ENCODE measurements around the gene GFRA1. TPM values are rescaled to one million over a fixed set of nuclear protein-coding genes. Genes with fewer than 3 reads are reported as not detected.

The GFRA1 gene
- total RNA-seq (0.88 and 0.95 TPM in 2 replicates), polyA plus RNA-seq (0.22 and 0.57 TPM in 2 replicates), polyA minus RNA-seq (0.10 and 0.23 TPM in 2 replicates), Bru-seq, nascent RNA (percentile 20 among the genes with signal in this experiment), BruChase-seq, experiment 1, labeled RNA remaining after a 6-hour chase (percentile 13 among the genes with signal in this experiment), BruChase-seq, experiment 2, labeled RNA remaining after a 2-hour chase (percentile 12 among the genes with signal in this experiment)
- 0.17 and 0.28 TPM in 2 replicates for polyA plus RNA-seq (2011; cell fraction: cytosol; rRNA removed)
- 0.10 and 0.25 TPM in 2 replicates for polyA plus RNA-seq (2011; cell fraction: nucleus; rRNA removed)
- not detected in 2 replicates for polyA plus RNA-seq (2012)
- polyA minus RNA-seq (2011; cell fraction: cytosol; rRNA and poly(A)+ RNA removed) = not detected
- polyA minus RNA-seq (2011; cell fraction: nucleus; rRNA and poly(A)+ RNA removed) = 0.14 and 0.38 TPM in 2 replicates
- long read RNA-seq = 0 reads

GRCh38 chr10:116272440-116273283 is at the start of gene GFRA1:
TSS of gene GFRA1 (minus strand) at chr10:116273206. CDS start at chr10:116272029, 1,177 bp downstream.
- peak within 1 kb of the TSS; percentile 34 for H2AFZ ChIP-seq (ENCODE audit: low read depth, low read length)
- H3K27me3 ChIP-seq (ENCODE audit: control insufficient read depth in 2 of 2, insufficient read depth in 2 of 2, low read length in 2 of 2) = peaks cover 47 to 64% of the 10 kb centered on the region in 2 experiments
- intact Hi-C loops (cut with micrococcal nuclease) = loop anchor here (5.0 kb wide), 3 partner anchors 320 to 470 kb away; no protein-coding TSS in a partner anchor
- no peaks in the 10 kb centered on the region for H3K79me2 ChIP-seq (ENCODE audit: control insufficient read depth, insufficient read depth, low read length)
- TF ChIP-seq GATA2 (IDR thresholded peaks at IDR 0.05; ENCODE audit: insufficient read depth, insufficient read length, low read depth, low read length) = no peak
- peak; percentile 87 for TF ChIP-seq EZH2 (IDR thresholded peaks at IDR 0.05; ENCODE audit: borderline replicate concordance, low read depth, low read length, severe bottlenecking)
- POLR2A ChIA-PET = no interaction called here
- H3K9me3 ChIP-seq (replicated peaks; ENCODE audit: control insufficient read depth, insufficient read depth, low read length) = no peaks in the 10 kb centered on the region
- no peaks in the 10 kb centered on the region for H3K9me1 ChIP-seq (replicated peaks; ENCODE audit: control insufficient read depth, extremely low read depth, insufficient read depth, low read length)
- no peak within 1 kb of the TSS for H3K27ac ChIP-seq (ENCODE audit: insufficient read depth, low read depth, low read length)
- dilution Hi-C loops (cut with MboI; ENCODE audit: extremely low pct_ligation_motif_present, low sequenced_read_pairs) = no loop called here
- no peaks in the 10 kb centered on the region for H4K20me1 ChIP-seq (replicated peaks; ENCODE audit: control insufficient read depth, extremely low read depth, insufficient read depth, low read length)
- CTCF ChIA-PET = interaction anchor here (1.0 to 3.5 kb wide), 3 partner anchors 14 to 473 kb away, joined by 3 to 8 read pairs (median 3); no protein-coding TSS in a partner anchor
- FAIRE-seq (no peak), DNase-seq (ENCODE audit: low read depth, low spot score) (no peak)
- BruUV-seq (replicated peaks) = no TSS peak
- no peak within 1 kb of the TSS for H3K9ac ChIP-seq (replicated peaks; ENCODE audit: extremely low read depth, insufficient read depth, low read length)
- H3K4me3 ChIP-seq (replicated peaks in 1 of 3; ENCODE audit: insufficient read depth in 1 of 3, low read depth in 1 of 3, low read length in 3 of 3) = peak within 1 kb of the TSS in 1 of 3 experiments; percentile 4
- H3K4me2 ChIP-seq (ENCODE audit: insufficient read depth, low read length) = peak within 1 kb of the TSS; percentile 52
- H3K4me1 ChIP-seq (ENCODE audit: control insufficient read depth, extremely low read depth, insufficient read depth, low read length) = peaks cover 11% of the 10 kb centered on the region
- H3K36me3 ChIP-seq (ENCODE audit: control insufficient read depth in 2 of 2, extremely low read depth in 1 of 2, insufficient read depth in 2 of 2, low read length in 2 of 2) = no peaks in the 10 kb centered on the region

GRCh38 chr10:116316503-116316902 is 43.5 kb upstream of the GFRA1 start:
- H3K27me3 ChIP-seq (ENCODE audit: control insufficient read depth in 2 of 2, insufficient read depth in 2 of 2, low read length in 2 of 2) = no peaks in the 10 kb centered on the region
- no peaks in the 10 kb centered on the region for H3K36me3 ChIP-seq (ENCODE audit: control insufficient read depth in 2 of 2, extremely low read depth in 1 of 2, insufficient read depth in 2 of 2, low read length in 2 of 2)
- no TSS peak for BruUV-seq (replicated peaks)
- FAIRE-seq (no peak), DNase-seq (ENCODE audit: low read depth, low spot score) (no peak)
- no peak for TF ChIP-seq GATA2 (IDR thresholded peaks at IDR 0.05; ENCODE audit: insufficient read depth, insufficient read length, low read depth, low read length)
- no peak for TF ChIP-seq CTCF (IDR thresholded peaks at IDR 0.05; ENCODE audit: extremely low read depth in 1 of 2, insufficient read depth in 1 of 2, low read depth in 1 of 2, low read length in 2 of 2)
- TF ChIP-seq MYC (IDR thresholded peaks at IDR 0.05; ENCODE audit: low read depth, low read length) = no peak
- TF ChIP-seq JUN (IDR thresholded peaks at IDR 0.05; ENCODE audit: borderline replicate concordance, insufficient read depth, insufficient read length, low read depth) = no peak
- TF ChIP-seq POLR2A (IDR thresholded peaks at IDR 0.05; ENCODE audit: low read depth, low read length) = no peak
- no peak for TF ChIP-seq MAX (IDR thresholded peaks at IDR 0.05; ENCODE audit: insufficient read depth, insufficient read length)
- TF ChIP-seq POLR2AphosphoS5 (IDR thresholded peaks at IDR 0.05; ENCODE audit: insufficient read depth, low read depth, low read length) = no peak
- TF ChIP-seq EZH2 (IDR thresholded peaks at IDR 0.05; ENCODE audit: borderline replicate concordance, low read depth, low read length, severe bottlenecking) = no peak
- no peaks in the 10 kb centered on the region for H4K20me1 ChIP-seq (replicated peaks; ENCODE audit: control insufficient read depth, extremely low read depth, insufficient read depth, low read length)
- ChIA-PET POLR2A (no interaction called here), CTCF (no interaction called here)
- no peak overlapping the region for H2AFZ ChIP-seq (ENCODE audit: low read depth, low read length)
- H3K27ac ChIP-seq (ENCODE audit: insufficient read depth, low read depth, low read length) = no peak overlapping the region
- intact Hi-C loops (cut with micrococcal nuclease) = no loop called here
- H3K4me3 ChIP-seq (replicated peaks in 1 of 3; ENCODE audit: insufficient read depth in 1 of 3, low read depth in 1 of 3, low read length in 3 of 3) = no peak overlapping the region
- no peaks in the 10 kb centered on the region for H3K9me1 ChIP-seq (replicated peaks; ENCODE audit: control insufficient read depth, extremely low read depth, insufficient read depth, low read length)
- dilution Hi-C loops (cut with MboI; ENCODE audit: extremely low pct_ligation_motif_present, low sequenced_read_pairs) = no loop called here
- H3K9me3 ChIP-seq (replicated peaks; ENCODE audit: control insufficient read depth, insufficient read depth, low read length) = no peaks in the 10 kb centered on the region
- no peaks in the 10 kb centered on the region for H3K79me2 ChIP-seq (ENCODE audit: control insufficient read depth, insufficient read depth, low read length)
- H3K4me2 ChIP-seq (ENCODE audit: insufficient read depth, low read length) = no peak overlapping the region
- H3K9ac ChIP-seq (replicated peaks; ENCODE audit: extremely low read depth, insufficient read depth, low read length) = no peak overlapping the region
- no peaks in the 10 kb centered on the region for H3K4me1 ChIP-seq (ENCODE audit: control insufficient read depth, extremely low read depth, insufficient read depth, low read length)
